M059J (cell line): ENCODE results near the gene NAPEPLD. TPM values are rescaled to one million over a fixed set of nuclear protein-coding genes. Genes with fewer than 3 reads are reported as not detected.
"Not testable (repeated sequence)": the region's sequence is repeated elsewhere in the genome, so short reads cannot be mapped to it uniquely, and the experiment has no call there.

Experiments used
- DNase-seq: peaks from one replicate; pipeline ENCODE4 v3.0.0-alpha.2; 2012; ENCODE audit warnings: low read depth
- total RNA-seq: library from RNA; depleted of rRNA; stranded (reverse); fragments of >200 nt; shearing (Covaris generic); gene quantifications from 2 replicates; pipeline ENCODE4 v1.2.3, GENCODE V29; 2014

NAPEPLD gene
- total RNA-seq, 1 experiment from 2014 or later: 7.5 TPM

DNA sequence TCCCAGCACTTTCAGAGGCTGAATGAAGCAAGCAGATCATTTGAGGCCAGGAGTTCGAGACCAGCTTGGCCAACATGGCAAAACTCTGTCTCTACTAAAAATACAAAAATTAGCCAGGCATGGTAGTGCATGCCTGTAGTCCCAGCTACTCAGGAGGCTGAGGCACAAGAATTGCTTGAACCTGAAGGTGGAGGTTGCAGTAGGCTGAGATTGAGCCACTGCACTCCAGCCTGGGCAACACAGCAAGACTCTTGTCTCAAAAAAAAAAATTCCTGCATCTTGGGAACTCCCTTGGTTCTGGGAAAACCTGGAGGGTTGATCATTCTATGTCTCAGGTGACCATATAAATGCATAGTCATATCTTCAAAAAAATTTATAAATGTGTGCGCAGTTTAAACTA is 4.1 kb downstream of the NAPEPLD start:
- DNase-seq: not testable (repeated sequence)

DNA sequence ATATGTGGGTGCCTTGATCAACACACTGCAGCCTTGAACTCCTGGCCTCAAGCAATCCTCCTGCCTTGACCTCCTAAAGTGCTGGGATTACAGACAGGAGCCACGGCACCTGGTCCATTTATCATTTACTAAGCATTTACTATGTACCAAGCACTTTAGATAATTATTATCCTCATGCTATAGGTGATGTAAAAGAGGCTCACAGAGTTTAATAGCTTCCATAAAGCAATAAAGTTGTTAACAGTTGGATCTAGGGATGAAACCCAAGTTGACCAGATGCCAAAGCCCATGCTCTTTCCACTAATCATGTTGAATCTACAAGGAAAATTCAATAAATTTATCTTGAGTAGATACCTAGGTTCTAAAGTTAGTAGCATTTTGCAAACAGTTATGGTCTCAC is 5.0 kb downstream of the NAPEPLD start:
- no peak for DNase-seq

DNA sequence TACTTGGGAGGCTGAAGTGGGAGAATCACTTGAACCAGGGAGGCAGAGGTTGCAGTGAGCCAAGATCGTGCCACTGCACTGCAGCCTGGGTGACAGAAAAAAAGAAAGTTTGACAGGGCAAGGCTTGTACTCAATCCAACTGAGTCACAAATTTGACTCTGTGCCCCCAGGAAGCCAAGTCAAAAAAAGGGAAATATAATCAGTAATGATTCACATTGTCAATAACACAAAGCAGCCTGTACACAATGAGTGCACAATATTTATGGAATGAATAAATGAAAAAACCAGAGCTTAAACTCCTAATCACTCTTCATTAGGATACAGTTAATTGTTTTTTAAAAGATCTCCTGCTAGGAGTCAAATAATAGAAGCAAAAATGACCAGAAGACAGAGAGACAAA is 6.4 kb downstream of the NAPEPLD start:
- no peak for DNase-seq

DNA sequence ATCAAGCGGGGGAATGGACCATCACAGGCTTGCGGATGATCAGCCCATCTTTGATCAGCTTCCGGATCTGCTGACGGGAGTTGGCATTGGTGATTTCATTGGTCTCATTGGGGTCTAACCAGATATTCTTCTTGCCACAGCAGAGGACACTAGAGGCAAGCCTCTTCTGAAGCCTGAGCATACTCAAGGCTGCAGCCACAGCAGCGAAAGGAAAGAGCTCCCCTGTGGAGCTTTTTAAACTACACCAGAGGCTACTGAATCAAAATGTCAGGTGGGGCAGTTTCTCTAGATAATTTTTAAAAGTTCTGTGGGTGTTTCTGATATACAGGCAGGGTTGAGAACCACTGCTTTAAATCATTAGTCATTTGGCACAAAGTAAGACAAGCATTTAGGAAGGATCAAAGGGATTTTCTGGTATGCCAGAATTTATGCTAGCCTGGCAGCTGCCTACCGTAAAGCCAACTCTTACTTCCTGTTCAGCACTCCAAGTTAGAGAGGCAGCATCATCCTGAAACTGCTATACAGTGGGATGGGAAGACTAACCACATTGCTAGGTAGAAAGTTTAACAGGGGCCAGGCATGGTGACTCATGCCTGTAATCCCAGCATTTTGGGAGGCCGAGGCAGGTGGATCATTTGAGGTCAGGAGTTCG is 7.0 kb downstream of the NAPEPLD start:
- peak; percentile 88 for DNase-seq

DNA sequence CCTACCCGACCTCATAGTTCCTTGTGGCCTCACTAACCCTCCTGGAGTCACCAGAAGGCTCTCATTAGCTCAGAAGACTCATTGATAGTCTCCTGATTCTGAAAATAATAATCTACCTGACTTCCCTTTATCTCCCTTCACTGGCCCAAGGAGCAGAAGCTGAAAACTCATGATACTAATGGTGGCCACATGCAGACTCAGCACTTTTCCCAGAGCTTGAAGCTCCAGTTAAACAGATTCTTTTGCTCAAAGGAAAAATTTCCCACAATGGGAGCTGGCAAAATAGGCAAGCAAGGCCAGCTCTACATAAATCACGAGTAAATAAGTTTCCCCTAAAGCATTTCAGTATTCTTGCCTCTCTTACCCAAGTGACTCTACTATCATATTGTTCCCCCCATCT is 8.2 kb downstream of the NAPEPLD start:
- DNase-seq: no peak

DNA sequence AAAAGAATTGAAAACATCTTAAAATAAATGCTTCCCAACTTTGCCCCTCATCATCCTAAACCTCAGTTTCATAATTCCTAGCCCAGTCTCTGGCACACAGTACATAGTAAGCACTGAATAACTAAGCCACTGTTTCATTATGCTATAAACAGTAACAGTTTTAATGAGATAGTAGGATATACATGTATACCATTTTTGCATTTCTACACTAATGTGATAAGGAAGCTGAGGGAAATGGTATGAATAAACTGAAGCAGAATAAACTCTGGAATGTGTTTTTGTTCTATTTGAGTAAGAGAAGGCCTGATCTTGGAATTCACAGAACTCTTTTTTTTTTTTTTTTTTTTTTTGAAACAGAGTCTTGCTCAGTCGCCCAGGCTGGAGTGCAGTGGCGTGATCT is 8.8 kb downstream of the NAPEPLD start:
- DNase-seq: no peak

DNA sequence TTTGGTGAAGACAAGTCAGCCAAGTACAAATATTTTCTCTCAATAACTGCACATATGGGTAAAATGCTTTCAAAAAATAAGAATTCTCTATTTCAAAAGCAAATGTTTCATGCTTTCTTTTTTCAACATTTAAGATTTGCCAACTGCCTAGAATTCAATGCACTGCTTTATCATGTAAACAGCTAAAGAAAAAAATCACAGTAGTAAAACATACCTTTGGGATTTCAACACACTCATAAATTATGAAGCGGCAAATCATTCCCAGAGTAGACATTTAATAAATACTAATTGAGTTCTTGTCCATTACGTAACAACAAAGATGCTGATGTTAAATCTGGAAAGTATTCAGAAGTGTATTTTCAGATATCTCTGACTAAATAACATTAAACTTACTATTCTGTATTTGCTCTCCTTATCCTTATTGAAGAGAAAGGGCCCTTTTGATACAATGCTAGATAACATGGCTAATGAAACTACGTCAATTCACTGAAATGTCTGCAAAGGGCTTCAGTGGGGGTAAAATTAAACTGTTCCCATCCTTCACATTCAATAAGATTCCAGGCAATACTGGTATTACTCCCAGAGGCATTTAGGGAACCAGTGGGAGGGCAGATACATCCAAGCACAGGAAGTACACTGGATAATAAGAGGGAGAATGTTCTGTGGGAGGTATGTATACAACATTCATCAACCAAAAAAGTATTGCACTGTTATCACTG is 13.9 kb downstream of the NAPEPLD start:
- DNase-seq: no peak

DNA sequence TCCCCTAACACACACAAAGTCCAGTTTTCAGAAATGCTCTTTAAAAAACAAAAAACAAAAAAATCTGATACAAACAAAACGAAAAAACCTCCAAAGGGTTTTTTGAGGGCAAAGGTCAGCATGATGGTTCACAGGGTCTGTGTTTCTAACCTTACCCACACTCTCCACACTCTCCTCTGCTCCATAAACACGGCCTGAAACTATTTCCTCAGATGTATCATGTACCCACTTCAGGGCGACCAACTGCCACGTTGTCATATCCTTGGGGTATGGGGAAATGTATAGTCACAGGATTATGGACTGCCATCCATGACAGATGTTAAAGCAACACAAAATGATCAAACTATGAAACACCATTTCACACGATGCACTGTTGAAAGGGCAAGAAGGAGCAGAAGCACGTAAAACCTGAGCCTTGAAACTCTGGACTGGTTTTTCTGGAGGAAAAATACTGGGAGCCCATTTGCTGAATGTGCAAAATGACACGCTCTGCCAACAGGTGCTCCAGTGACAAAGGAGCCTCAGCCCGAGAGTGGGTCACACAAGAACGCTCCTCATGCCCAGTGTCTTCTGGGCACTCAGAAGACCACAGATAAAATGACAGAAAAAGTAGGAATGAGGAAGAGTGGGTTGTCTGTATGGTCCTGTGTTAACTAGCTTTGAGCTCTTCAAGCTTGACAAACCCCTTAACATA is 15.8 kb downstream of the NAPEPLD start:
- DNase-seq: no peak

DNA sequence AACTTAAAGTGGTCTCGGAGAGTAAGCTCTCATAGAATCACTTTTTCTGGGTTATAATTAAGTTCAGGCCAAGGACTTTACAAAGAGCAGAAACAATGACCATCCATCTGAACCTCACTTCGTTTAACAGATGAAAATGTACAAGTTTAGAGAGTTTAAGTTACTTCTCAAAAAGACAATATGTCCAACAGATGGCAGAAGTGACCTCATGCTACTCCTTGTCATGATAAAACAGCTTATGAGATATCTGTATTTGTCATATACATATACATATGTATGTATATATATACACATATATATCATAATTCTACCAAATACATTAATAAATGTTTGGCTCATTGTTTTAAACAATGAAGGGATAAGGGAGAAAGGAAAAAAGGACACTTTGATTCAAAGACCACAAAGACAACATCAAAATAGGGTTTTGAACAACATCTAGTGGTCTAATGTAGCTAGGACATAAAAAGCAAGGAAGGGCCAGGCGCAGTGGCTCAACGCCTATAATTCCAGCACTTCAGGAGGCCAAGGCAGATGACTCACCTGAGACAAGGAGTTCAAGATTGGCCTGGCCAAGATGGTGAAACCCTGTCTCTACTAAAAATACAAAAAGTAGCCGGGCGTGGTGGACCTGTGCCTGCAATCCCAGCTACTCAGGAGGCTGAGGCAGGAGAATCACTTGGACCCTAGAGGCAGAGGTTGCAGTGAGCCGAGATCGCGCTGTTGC is 17.8 kb downstream of the NAPEPLD start:
- no peak for DNase-seq

DNA sequence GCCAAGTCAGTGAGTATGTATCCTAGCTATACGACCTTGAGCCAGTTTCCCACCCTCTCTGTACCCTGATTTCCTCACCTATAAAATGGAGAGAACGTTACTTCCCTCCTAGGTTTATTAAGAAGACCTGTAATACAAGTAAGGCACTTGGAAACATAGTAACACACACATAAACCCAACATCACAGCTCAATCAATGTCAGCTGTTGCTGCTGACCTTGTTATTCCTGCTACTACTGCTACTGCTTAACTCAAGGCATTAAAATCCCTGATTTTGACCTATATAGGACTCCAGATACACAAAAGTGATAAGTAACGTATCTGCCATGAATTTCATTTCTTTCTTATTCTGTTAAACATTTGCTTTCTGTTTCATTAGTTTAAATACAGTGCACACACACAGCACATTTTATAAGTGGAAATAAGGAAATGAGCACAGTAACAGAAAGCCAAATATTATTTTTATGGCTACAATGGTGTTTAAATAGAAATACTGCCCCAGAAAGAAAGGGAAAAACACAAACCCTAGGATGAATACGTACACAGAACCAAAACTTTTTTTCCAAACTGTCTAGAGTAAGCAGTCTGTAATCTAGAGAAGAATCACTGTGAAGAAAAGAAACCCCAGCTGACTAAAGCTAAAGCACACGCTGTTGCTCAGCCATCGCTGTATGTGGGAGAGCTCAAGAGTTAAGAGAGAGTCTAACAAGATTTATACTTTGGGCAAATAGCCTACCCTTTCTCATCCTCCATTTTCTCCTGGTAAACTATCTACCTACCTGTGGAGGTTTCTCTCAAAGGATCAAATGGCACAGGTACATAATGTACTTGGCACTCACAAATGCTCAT is 19.0 kb downstream of the NAPEPLD start:
- no peak for DNase-seq

DNA sequence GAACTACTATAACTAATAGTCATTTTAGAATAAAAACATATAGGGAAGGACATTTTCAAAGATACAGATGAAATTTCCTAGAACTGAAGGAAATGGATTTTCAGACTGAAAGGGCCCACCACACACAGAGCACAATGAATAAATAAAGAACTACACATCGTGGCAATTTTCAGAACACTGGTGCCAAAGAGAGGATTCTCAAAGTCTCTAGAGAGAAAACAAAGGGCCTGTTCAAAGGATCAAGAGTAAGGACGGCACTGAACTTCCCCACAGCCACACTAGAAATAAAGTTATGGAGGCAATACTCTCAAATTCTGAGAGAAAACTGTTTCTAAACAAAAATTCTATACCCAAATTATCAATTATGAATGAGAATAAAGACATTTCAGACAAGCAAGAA is 21.9 kb downstream of the NAPEPLD start:
- no peak for DNase-seq

DNA sequence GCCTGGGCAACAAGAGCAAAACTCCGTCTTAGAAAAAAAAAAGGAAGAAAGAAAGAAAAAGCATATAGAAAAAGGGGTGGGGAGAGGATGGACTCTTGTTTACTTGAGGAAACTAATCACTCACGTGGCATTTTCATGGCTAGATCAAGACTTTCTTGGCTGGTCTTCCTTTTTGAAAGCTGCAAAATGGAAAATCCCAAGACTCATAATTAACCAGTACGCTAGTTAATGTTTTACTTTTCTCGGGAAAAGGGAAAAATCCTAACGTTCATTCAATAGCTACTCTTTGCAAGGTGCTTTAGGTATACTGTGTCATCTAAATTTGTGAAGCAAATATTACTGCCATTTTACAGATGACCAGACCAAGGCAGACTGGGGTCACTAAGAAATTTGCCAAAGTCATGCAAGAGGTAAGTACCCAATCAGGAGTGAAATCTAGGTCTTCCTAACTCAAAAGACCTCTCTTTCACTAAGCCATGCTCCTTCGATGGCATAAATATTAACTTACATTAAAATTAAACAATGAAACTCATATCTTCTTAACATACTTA is 24.4 kb downstream of the NAPEPLD start:
- no peak for DNase-seq

DNA sequence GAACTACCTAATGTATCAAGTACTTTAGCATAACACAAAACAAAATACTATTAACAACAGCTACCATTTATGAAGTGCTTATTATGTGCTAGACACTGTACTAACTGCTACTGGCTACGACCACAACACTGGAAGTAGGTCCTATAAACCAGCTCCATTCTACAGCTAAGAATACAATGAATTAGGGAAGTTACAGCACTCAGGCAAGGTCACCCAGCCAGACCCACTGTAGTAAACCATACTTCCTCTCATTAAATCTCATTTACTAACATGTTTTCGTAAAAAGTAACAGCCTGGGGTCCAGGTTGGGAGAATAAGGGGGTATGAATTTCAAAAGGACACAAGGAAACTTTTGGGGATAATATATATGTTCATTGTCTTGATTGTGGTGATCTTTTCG is 25.4 kb downstream of the NAPEPLD start:
- DNase-seq: no peak

DNA sequence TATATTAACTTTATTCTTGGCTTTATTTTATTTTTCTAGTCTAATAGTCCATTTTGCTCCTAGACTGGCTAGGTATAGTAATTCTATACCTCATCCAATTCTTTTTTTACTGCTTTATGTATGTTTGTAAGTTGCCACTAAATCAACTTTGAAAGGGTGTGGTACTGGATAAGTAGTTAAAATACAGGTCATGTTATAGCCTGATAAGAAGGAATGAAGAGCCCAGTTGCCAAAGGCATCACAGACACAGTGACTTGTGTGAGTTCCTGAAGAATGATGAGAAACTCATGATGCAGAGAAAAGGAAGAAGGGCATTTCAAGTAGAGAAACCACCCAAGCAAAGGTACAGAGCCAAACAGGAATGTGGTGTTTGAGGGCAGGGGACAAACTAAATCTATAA is 27.3 kb downstream of the NAPEPLD start:
- DNase-seq: no peak

DNA sequence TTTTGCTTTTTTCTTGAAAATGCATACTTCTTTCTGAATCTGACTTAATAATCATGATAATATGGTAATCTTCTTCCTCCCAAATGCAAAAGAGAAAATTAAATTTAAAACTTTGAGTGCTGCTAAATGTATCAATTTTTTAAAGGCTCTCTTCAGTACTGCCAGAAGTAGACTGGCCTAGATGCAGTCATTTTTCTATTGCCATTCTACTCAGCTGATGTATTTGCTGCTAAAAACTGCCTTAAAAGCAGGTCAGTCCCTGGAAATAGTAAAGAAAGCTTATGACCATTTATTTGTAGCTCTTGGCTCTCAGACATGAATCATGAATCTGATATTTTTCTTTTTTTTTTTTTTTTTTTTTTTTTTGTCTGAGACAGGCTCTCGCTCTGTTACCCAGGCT is 28.5 kb downstream of the NAPEPLD start:
- DNase-seq: no peak

DNA sequence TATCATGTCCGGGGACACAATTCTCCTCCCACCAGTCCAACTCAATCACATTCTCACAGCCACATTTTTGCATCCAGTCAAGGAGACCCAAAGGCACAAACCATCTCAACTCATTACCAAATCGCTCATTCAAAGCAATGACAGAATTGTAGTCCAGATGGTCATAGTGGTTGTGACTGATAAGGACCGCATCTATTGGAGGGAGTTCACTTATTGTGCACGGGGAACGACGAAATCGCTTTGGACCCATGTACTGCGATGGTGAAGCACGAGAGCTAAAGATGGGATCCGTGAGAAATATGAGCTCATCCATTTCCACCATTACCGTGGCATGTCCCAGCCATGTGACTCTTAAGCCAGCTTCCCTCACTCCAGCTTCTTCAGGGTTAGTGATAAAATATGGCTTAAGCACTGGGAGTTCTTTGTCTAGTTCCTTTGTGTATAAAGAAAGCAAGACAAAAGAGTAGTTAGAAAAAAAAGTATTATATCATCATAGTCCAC is 29.1 kb downstream of the NAPEPLD start:
- DNase-seq: no peak

DNA sequence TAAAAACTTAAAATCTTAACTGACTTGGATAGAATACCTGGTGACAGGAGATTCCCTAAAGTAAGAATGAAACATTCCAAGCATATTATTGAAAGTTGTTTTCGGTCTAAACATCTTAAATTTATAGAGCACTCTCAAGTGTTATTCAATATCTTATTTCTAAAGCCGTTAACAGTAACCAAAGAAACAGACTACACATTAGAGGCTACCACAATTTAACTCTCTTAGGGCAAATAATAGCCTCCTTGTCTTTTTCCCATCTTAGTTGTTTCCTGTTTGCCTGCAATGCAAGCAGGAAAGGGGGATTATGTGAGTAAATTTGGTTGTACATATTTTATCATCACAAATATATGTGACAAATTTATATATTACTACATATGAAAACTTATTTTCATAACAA is 31.4 kb downstream of the NAPEPLD start:
- DNase-seq: no peak

DNA sequence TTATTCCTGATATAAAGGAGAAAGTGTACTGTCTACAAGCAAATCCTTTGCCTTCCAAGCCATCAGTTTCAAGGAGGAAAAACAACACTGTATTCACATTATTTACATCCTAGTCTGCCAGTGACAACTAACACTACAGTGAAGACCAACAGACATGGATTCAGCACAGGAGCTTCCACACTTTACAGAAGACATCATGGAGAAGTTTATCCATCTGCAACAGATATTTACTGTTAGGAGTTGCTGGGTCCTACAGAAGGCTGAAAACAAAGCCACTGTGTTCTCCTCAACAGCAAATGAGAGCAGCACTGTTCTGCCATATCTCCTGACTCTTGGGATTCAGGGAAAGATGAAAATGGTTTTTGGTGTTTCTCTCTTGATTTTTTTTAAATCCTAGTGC is 31.9 kb downstream of the NAPEPLD start:
- DNase-seq: no peak

DNA sequence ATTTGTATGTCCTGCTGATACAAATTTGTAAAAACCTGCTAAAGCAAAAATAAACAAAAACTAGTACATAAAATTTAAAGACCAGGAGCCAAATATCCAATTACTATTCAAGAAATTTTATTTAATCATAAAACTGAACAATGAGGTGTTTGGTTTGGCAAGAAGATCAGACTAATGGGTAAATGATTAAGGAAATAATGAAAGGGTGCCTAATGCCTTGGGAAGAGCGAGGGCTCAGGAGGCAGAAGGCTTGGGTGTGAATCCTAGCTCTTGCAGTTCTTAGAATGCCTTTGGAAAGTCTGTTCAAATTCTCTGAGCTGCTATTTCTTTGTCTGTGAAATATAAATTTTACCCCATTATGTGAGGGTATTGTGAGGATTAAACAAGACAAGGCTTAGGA is 32.4 kb downstream of the NAPEPLD start:
- DNase-seq: no peak

DNA sequence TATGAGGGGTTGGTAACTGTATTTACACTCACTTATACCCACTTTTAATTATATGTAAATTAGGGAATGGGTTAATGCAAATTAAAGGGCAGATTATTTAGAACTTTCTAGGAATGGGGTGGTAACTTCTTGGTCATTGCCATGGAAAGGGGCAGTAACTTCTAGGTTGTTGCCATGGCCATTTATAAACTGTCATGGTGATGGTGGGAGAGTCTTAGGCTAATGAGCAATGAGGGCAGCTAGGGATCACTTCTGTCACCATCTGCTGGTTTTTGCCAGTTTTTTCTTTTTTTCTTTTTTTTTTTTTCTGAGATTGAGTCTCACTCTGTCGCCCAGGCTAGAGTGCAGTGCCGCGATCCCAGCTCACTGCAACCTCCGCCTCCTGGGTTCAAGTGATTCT is 33.1 kb downstream of the NAPEPLD start:
- no peak for DNase-seq

DNA sequence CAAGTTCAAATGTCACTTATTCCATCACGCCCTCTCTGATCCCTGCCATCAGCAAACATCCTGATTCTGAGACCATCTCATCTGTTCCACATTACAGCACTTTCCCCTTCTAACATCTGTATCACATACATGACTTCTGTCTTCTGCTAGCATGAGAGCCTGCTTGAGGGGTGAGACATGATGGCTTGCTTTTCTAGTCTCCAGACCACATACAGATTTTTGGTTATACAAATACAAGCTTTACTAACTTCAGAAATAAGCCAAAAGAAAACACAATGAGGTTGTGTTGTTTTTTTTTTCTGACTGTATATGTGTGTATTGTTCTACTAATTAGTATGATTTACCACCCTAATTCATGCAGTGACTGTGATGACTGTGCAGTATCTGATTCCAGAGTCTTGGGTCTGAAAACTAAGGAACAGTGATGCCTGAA is 34.3 kb downstream of the NAPEPLD start:
- no peak for DNase-seq
